Daoy (cell line): ENCODE data around the gene ARL10. TPM values are rescaled to one million over a fixed set of nuclear protein-coding genes. Genes with fewer than 3 reads are reported as not detected.

Experiments
- DNase-seq: peaks from one replicate; pipeline ENCODE4 v3.0.0-alpha.2; 2015; ENCODE audit warnings: low read depth
- total RNA-seq: library from RNA; depleted of rRNA; stranded (reverse); fragments of >200 nt; shearing (Covaris generic); gene quantifications from 2 replicates; pipeline ENCODE4 v1.2.3, GENCODE V29; 2014; rRNA removed

Gene ARL10
- total RNA-seq = 1.1 and 1.6 TPM in 2 replicates

GRCh38 chr5:176365351-176366231, at the start of gene ARL10:
TSS of gene ARL10 (plus strand) at chr5:176365487. CDS start at chr5:176365564, 77 bp downstream.
- peak; percentile 36 for DNase-seq

- DNase-seq = no peak
Measured at GRCh38 chr5:176317534-176318374, 47.5 kb upstream of the ARL10 start.

- no peak for DNase-seq
Measured at GRCh38 chr5:176319827-176320554, 45.3 kb upstream of the ARL10 start.

- no peak for DNase-seq
Measured at GRCh38 chr5:176320577-176320976, 44.7 kb upstream of the ARL10 start.

GRCh38 chr5:176334031-176334770, 31.1 kb upstream of the ARL10 start:
- DNase-seq = no peak

GRCh38 chr5:176337913-176338312, 27.4 kb upstream of the ARL10 start:
- no peak for DNase-seq

GRCh38 chr5:176339304-176339703, 26.0 kb upstream of the ARL10 start:
- no peak for DNase-seq

GRCh38 chr5:176341325-176342157, 23.7 kb upstream of the ARL10 start:
- no peak for DNase-seq

- no peak for DNase-seq
Measured at GRCh38 chr5:176342158-176342483, 23.2 kb upstream of the ARL10 start.

GRCh38 chr5:176342766-176343458, 22.4 kb upstream of the ARL10 start:
- no peak for DNase-seq

- no peak for DNase-seq
Measured at GRCh38 chr5:176350416-176350815, 14.9 kb upstream of the ARL10 start.

- no peak for DNase-seq
Measured at GRCh38 chr5:176352116-176352878, 13.0 kb upstream of the ARL10 start.

- DNase-seq = no peak
Measured at GRCh38 chr5:176353533-176353932, 11.8 kb upstream of the ARL10 start.

GRCh38 chr5:176355400-176356178, 9.7 kb upstream of the ARL10 start:
- no peak for DNase-seq

GRCh38 chr5:176356179-176356566, 9.1 kb upstream of the ARL10 start:
- DNase-seq = no peak

- no peak for DNase-seq
Measured at GRCh38 chr5:176359658-176360057, 5.6 kb upstream of the ARL10 start.

- peak; percentile 12 for DNase-seq
Measured at GRCh38 chr5:176360894-176361436, 4.3 kb upstream of the ARL10 start.
